HepG2 (cell line): ENCODE results near the gene APBA1.

Experiments used
- RAD21 ChIP-seq: fragments of 450-650 bp; formaldehyde crosslinking; IDR thresholded peaks from 2 replicates; pipeline ENCODE4 v1.5.0; 2020; ENCODE audit warnings: mild to moderate bottlenecking
- SMARCC2 ChIP-seq: fragments of 450-650 bp; IDR thresholded peaks from 2 replicates; pipeline ENCODE4 v1.6.1; 2017; ENCODE audit warnings: antibody characterized with exemption, mild to moderate bottlenecking
- ZNF232 ChIP-seq: sonication (generic); formaldehyde crosslinking; IDR thresholded peaks from 2 replicates; pipeline ENCODE4 v1.4.0; 2020; ENCODE audit warnings: missing genetic modification reagents, borderline replicate concordance
- TF ChIP-seq, protein P1 (sequence below): IDR thresholded peaks from 2 replicates; pipeline ENCODE4 v1.6.1; 2012; ENCODE audit warnings: inconsistent platforms

DNA sequence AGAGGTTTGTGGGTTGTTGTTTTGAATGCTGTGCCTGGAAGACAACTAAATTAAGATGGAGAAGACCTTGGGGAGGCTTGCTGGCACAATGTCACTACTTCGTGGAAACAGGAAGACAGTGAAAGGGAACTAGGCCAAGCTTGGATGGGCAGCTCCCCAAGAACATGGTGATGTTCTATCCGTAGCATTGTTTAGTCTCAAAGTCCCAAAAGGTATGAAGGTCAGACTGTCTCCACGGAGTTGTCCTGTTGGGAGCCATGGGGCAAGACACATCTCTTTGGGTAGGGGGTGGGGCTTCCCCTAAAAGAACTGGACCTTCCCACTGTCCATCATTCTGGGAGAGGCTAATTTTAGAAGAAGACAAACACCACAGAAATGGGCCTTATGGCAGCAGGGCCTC is 206.7 kb downstream of the APBA1 start:
- TF ChIP-seq RAD21 (CRISPR knock-in tag) = no peak
- TF ChIP-seq SMARCC2 = no peak
- TF ChIP-seq ZNF232 (CRISPR knock-in tag) = no peak
- TF ChIP-seq, protein P1, sequence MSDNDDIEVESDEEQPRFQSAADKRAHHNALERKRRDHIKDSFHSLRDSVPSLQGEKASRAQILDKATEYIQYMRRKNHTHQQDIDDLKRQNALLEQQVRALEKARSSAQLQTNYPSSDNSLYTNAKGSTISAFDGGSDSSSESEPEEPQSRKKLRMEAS = no peak
